PC-9 (cell line): ENCODE results near the gene NDUFS1. TPM values are rescaled to one million over a fixed set of nuclear protein-coding genes. Genes with fewer than 3 reads are reported as not detected.
"Not testable (repeated sequence)": the region's sequence is repeated elsewhere in the genome, so short reads cannot be mapped to it uniquely, and the experiment has no call there.

Experiments
- BruUV-seq: library from RNA; stranded (reverse); fragments of 400-500 nt; replicated peaks from 2 replicates; lab custom pipeline; 2021; lab: Mats Ljungman, UMichigan
- CTCF ChIA-PET: fragments of 300-600 bp; sonication (Branson Sonifier 250); formaldehyde crosslinking; loops from one replicate; lab custom pipeline; 2022; ENCODE audit warnings: antibody characterized with exemption; lab: Charles Lee
- POLR2A ChIA-PET: fragments of 300-600 bp; sonication (Branson Sonifier 250); formaldehyde crosslinking; loops from one replicate; lab custom pipeline; 2022; ENCODE audit warnings: antibody characterized with exemption; ENCODE audit not compliant: unreplicated experiment; lab: Charles Lee
- DNase-seq, 2 experiments: peaks; one replicate each; pipeline versions ENCODE4 v3.0.0 to v3.0.0-alpha.2; 2015 to 2022; ENCODE audit warnings: mixed read lengths in 1 of 2
- H2AFZ ChIP-seq: fragments of 200-600 bp; sonication (generic); 2 replicates; pipeline ENCODE4 v1.8.1; 2017; ENCODE audit warnings: antibody characterized with exemption
- H3F3A ChIP-seq: fragments of 200-600 bp; sonication (generic); 2 replicates; pipeline ENCODE4 v1.8.1; 2017; ENCODE audit warnings: antibody characterized with exemption, mild to moderate bottlenecking, low read depth; ENCODE audit not compliant: insufficient read depth
- H3K27ac ChIP-seq: fragments of 200-600 bp; sonication (generic); 2 replicates; pipeline ENCODE4 v1.6.1; 2016; ENCODE audit warnings: mixed run types
- H3K27me3 ChIP-seq: fragments of 200-600 bp; sonication (generic); 2 replicates; pipeline ENCODE4 v1.6.1; 2016; ENCODE audit warnings: low read depth, mixed run types; ENCODE audit not compliant: insufficient read depth
- H3K36me3 ChIP-seq: fragments of 200-600 bp; sonication (generic); 2 replicates; pipeline ENCODE4 v1.6.1; 2016; ENCODE audit warnings: low read depth, mixed run types
- H3K4me1 ChIP-seq: fragments of 200-600 bp; sonication (generic); replicated peaks from 2 replicates; pipeline ENCODE4 v1.6.1; 2016; ENCODE audit warnings: mixed run types; ENCODE audit not compliant: insufficient read depth
- H3K4me2 ChIP-seq: fragments of 200-600 bp; sonication (generic); 2 replicates; pipeline ENCODE4 v1.6.1; 2017; ENCODE audit warnings: mixed run types
- H3K4me3 ChIP-seq: fragments of 200-600 bp; sonication (generic); 2 replicates; pipeline ENCODE4 v1.6.1; 2016; ENCODE audit warnings: mixed run types
- H3K79me2 ChIP-seq: fragments of 200-600 bp; sonication (generic); 2 replicates; pipeline ENCODE4 v1.6.1; 2017; ENCODE audit warnings: low read depth, mixed run types
- H3K9me2 ChIP-seq: fragments of 200-600 bp; sonication (generic); 2 replicates; pipeline ENCODE4 v1.8.1; 2017; ENCODE audit warnings: mild to moderate bottlenecking; ENCODE audit not compliant: insufficient read depth
- H3K9me3 ChIP-seq: fragments of 200-600 bp; sonication (generic); 2 replicates; pipeline ENCODE4 v1.8.1; 2016; ENCODE audit warnings: low read depth; ENCODE audit not compliant: insufficient read depth
- H4K20me1 ChIP-seq: fragments of 200-600 bp; sonication (generic); 2 replicates; pipeline ENCODE4 v1.8.1; 2017; ENCODE audit not compliant: insufficient read depth
- CTCF ChIP-seq: fragments of 200-600 bp; sonication (generic); conservative IDR thresholded peaks from 2 replicates; pipeline ENCODE4 v1.6.1; 2017; ENCODE audit warnings: mixed run types, antibody characterized with exemption, mild to moderate bottlenecking, moderate library complexity
- EZH2 ChIP-seq: fragments of 200-600 bp; sonication (generic); IDR thresholded peaks from 2 replicates; pipeline ENCODE4 v1.8.0; 2017; ENCODE audit warnings: antibody characterized with exemption, low read depth
- intact Hi-C: fragments of 100-400 bp; cut with micrococcal nuclease; formaldehyde crosslinking; loops from one replicate; pipeline ENCODE4 v1.10.0; 2022; ENCODE audit not compliant: unreplicated experiment
- total RNA-seq: library from RNA; stranded (reverse); gene quantifications from 2 replicates; pipeline ENCODE4 v1.2.3, GENCODE V29; 2021

NDUFS1 gene
- total RNA-seq, 1 experiment from 2014 or later, result 68.9 TPM

- TF ChIP-seq CTCF (no peak), EZH2 (no peak)
- Histone ChIP-seq H3K79me2 (no peaks in the 10 kb centered on the region), H3K27me3 (no peaks in the 10 kb centered on the region), H3K4me3 (no peak overlapping the region), H3K27ac (no peak overlapping the region), H3K36me3 (no peaks in the 10 kb centered on the region), H3K9me3 (0 out of 2 replicates have a peak, but pooled peaks cover 3% of the 10 kb centered on the region), H3F3A (no peaks in the 10 kb centered on the region; the same call in 1 of the 2 replicates), H4K20me1 (no peaks in the 10 kb centered on the region), H2AFZ (no peak overlapping the region), H3K4me2 (no peak overlapping the region), H3K9me2 (no peaks in the 10 kb centered on the region), H3K4me1 (peaks cover 7% of the 10 kb centered on the region; the same call in 1 of the 2 replicates)
- intact Hi-C loops, result no loop called here
- ChIA-PET POLR2A (interaction anchor here (0.6 kb wide), 1 partner anchor 1384 kb away, joined by 6 read pairs; no protein-coding TSS in a partner anchor), CTCF (no interaction called here)
- no peak for DNase-seq
- BruUV-seq, result no TSS peak
Observed at GRCh38 chr2:206105038-206105437, 54.2 kb downstream of the NDUFS1 start.

- BruUV-seq, POLR2A ChIA-PET, H3K4me2 ChIP-seq, H3F3A ChIP-seq, H2AFZ ChIP-seq, H3K27ac ChIP-seq, H3K27me3 ChIP-seq, intact Hi-C loops, CTCF ChIA-PET, H3K9me3 ChIP-seq, H3K79me2 ChIP-seq, H3K4me1 ChIP-seq, DNase-seq, H3K9me2 ChIP-seq, H4K20me1 ChIP-seq, H3K36me3 ChIP-seq, H3K4me3 ChIP-seq: not testable (repeated sequence)
Observed at GRCh38 chr2:206098872-206099271, 60.4 kb downstream of the NDUFS1 start.

- intact Hi-C loops, result no loop called here
- Histone ChIP-seq H3K9me2 (no peaks in the 10 kb centered on the region), H2AFZ (no peak overlapping the region), H3K27ac (no peak overlapping the region), H3K27me3 (no peaks in the 10 kb centered on the region), H3K36me3 (no peaks in the 10 kb centered on the region), H4K20me1 (no peaks in the 10 kb centered on the region), H3K4me2 (no peak overlapping the region), H3K79me2 (no peaks in the 10 kb centered on the region), H3K4me3 (no peak overlapping the region), H3F3A (no peaks in the 10 kb centered on the region), H3K4me1 (no peaks in the 10 kb centered on the region), H3K9me3 (no peaks in the 10 kb centered on the region)
- TF ChIP-seq CTCF (no peak), EZH2 (no peak)
- no TSS peak for BruUV-seq
- DNase-seq, result no peak
- POLR2A ChIA-PET, result no interaction called here
- CTCF ChIA-PET, result no interaction called here
Observed at GRCh38 chr2:206098471-206098870, 60.8 kb downstream of the NDUFS1 start.

GRCh38 chr2:206096876-206097275, 62.4 kb downstream of the NDUFS1 start:
- no peak for DNase-seq
- H4K20me1 ChIP-seq, result no peaks in the 10 kb centered on the region
- POLR2A ChIA-PET, result no interaction called here
- no peak overlapping the region for H3K4me2 ChIP-seq
- H3K9me3 ChIP-seq, result no peaks in the 10 kb centered on the region
- no peaks in the 10 kb centered on the region for H3K79me2 ChIP-seq
- no peaks in the 10 kb centered on the region for H3F3A ChIP-seq
- no peaks in the 10 kb centered on the region for H3K4me1 ChIP-seq
- CTCF ChIA-PET, result interaction anchor here (0.7 kb wide), 1 partner anchor 10 kb away, joined by 4 read pairs; no protein-coding TSS in a partner anchor
- H3K27ac ChIP-seq, result no peak overlapping the region
- TF ChIP-seq EZH2 (no peak), CTCF (no peak)
- H3K27me3 ChIP-seq, result no peaks in the 10 kb centered on the region
- no peak overlapping the region for H2AFZ ChIP-seq
- intact Hi-C loops, result no loop called here
- no peaks in the 10 kb centered on the region for H3K36me3 ChIP-seq
- H3K9me2 ChIP-seq, result no peaks in the 10 kb centered on the region
- H3K4me3 ChIP-seq, result no peak overlapping the region
- no TSS peak for BruUV-seq
